Cortex of kidney (tissue), 1 donor: ENCODE results near the gene MTG1.

Experiments used
- DNase-seq: peaks from one replicate; lab custom pipeline; 2025; lab: John Stamatoyannopoulos, UW

The MTG1 gene

GRCh38 chr10:133452453-133452852 lies 58.5 kb downstream of the MTG1 start:
- no peak for DNase-seq

DNA sequence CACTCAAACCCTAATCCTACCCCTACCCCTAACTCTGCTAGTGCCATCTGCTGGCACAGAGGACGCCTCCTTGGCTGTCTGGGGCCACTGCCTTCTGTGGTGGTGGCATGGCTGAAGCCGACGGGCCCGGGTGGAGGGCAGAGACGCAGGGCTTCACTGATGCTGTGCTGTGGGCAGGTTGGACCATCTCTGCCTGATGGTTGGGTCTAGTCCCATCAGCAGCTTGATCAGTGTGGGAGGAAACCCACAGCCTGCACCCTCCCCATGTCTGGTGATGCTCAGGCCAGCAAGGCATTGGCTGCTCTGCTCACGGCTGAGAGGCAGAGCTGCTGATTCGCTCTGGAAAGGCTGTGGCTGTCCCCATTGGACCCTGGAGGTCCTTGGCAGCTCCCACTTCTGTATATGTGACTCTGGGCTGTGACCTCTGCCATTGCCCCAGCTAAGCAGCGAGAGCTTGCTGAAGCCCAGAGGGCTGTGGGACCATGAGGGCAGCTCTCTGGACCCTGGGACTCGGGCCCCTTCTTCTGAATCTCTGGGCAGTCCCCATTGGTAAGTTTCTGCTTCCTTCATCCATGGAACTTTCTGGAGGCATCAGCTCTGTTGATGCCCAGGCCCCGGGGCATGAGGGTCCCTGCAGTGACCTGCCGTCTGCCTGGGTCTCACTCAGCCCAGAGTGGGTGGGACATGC lies 59.7 kb downstream of the MTG1 start, which contains the start of gene SCART1:
TSS of gene SCART1 (plus strand) at position 430 of the 688 bp plus-strand sequence. CDS start at position 483, 53 bp downstream.
- DNase-seq = no peak

- no peak for DNase-seq
These were observed 60.4 kb downstream of the MTG1 start for GRCh38 chr10:133454204-133454893.

DNA sequence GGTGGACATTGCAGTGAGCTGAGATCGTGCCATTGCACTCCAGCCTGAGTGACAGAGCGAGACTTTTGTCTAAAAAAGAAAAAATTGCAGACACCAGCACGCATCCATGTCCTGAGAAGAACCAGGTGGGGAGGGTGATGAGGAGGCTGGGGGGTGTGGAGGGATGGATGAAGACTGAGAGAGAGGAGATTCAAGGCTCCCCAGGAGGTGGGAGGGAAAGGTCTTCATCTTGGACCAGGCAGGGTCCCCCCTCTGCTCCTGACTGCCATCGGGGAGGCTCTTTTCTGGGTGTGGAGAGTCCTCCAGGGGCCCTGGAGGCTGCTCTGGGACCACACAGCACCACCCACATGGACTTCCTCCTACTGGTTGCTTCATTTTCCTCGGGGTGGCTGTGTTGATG lies 61.2 kb downstream of the MTG1 start:
- no peak for DNase-seq

DNA sequence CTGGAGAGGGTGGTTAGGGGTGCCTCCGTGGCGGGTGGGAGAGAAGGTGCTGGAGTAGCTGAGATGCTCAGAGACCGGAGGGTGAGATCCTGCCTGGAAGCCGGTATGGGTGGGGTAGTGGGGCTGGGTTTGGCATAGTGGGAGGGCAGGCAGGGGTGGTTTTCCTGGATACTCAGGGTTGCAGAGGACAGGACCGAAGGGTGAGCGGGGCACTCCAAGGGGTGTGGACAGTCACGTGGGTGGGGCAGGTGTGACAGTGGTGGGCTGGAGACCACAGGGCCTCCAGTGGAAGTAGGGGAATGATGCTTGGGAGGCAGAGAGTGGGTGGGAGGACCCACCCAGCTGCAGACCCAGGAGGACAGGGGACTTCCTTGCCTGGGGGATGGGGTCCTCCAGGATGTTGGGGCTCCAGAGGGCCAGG lies 61.7 kb downstream of the MTG1 start:
- DNase-seq = no peak

GRCh38 chr10:133456041-133456951 lies 62.3 kb downstream of the MTG1 start:
- DNase-seq = no peak

GRCh38 chr10:133457100-133457841 lies 63.3 kb downstream of the MTG1 start:
- no peak for DNase-seq

- no peak for DNase-seq
These were observed 64.2 kb downstream of the MTG1 start for GRCh38 chr10:133458021-133458709.

- DNase-seq = no peak
These were observed 64.9 kb downstream of the MTG1 start for GRCh38 chr10:133458710-133459453.

DNA sequence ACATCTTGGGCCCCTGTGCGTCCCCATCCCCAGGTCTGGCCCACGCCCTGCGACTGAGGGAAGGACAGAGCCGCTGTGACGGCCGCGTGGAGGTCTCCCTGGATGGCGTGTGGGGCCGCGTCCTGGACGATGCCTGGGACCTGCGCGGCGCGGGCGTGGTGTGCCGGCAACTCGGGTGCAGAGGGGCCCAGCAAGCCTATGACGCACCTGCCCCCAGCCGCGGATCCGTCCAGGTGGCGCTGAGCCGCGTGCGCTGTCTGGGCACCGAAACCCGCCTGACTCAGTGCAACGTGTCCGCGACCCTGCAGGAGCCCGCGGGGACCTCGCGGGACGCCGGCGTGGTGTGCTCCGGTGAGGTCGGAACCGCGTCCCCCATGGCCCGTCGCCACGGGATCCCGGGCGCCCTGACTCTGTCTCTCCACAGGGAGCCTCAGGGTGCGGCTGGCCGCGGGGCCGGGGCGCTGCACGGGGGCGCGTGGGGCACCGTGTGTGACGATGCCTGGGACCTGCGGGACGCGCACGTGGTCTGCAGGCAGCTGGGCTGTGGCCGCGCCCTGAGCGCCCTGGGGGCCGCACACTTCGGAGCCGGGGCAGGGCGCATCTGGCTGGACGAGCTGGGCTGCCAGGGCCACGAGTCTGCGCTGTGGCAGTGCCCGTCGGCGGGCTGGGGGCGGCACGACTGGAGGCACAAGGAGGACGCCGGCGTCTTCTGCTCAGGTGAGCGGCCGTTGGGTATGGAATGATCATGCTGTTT lies 65.7 kb downstream of the MTG1 start:
- DNase-seq = no peak

GRCh38 chr10:133460208-133460769 lies 66.3 kb downstream of the MTG1 start:
- no peak for DNase-seq

DNA sequence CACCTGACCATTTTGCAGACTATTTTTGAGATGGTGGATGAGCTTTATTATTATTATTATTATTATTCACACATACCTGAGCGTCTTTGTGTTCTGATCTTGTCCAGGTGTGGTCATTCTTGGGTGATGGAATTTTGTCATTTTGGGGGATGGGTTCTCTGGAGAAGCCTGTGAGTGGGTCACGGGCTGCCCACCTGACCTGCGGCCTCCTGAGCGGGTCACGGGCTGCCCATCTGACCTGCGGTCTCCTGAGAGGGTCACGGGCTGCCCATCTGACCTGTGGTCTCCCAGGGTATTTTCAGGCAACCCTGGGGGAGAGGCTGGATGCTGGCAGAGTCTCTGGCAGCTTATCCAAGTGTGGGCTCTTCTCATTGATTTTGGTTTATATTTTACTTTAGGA lies 67.1 kb downstream of the MTG1 start:
- no peak for DNase-seq

GRCh38 chr10:133461841-133462240 lies 67.9 kb downstream of the MTG1 start:
- no peak for DNase-seq

DNA sequence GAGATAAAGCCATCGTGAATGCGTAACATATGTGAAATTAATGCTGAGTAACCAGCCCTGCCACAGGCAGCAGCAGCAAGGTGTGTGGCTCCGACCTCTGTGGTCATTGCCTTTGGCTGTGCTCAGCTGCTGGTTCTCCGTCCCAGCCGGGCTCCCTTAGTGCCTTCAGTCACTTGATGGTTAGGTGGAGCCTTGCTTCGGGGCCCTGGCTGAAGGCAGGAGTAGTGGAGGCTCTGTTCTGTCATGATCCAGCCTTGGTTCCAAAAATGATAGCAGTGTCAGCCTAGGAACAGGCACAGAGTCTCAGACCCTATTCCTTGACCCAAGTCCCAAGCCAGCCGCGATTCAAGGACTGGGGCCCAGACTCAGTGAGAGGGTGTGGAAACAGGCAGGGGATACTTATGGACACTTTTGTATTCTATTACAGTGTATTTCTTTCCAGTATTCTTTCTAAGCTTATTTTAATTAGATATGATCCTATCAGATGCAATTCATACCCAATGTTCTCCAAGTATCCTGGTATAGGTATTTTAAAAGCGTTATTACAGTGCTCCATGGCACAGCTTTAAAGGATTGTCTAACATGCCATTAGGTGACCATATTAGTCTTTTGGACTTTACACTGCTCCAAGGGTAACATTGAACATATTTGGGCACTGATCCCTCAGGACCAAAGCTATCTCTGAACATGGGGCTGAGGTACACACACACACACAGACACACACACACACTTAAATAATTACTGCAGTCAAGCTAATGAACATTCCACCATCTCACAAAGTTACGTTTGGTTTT lies 68.8 kb downstream of the MTG1 start:
- DNase-seq = no peak

DNA sequence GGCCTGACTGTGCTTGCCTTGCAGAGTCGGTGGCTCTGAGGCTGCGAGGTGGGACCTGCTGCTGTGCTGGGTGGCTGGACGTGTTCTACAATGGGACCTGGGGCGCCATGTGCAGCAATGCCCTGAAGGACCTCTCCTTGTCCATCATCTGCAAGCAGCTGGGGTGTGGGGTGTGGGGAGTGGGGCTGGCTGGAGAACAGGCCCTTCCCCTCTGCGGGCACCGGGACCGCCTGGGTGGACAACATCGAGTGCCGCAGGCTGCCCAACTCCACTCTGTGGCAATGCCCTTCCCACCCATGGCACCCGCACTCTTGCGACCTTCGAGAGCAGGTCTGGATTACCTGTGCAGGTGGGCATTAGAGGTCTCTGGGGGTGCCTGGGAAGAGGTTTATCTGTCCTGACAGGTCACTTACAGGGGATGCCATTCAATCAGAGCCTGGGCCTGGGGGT lies 70.7 kb downstream of the MTG1 start:
- no peak for DNase-seq

- no peak for DNase-seq
These were observed 71.4 kb downstream of the MTG1 start for GRCh38 chr10:133465191-133465949.

- no peak for DNase-seq
These were observed 72.1 kb downstream of the MTG1 start for GRCh38 chr10:133465950-133466474.
